ENCODE results near the gene ZNF581. TPM values are rescaled to one million over a fixed set of nuclear protein-coding genes. Genes with fewer than 3 reads are reported as not detected.

The ZNF581 gene
- total RNA-seq, 1 experiment from 2014 or later = 37.1 TPM

DNA sequence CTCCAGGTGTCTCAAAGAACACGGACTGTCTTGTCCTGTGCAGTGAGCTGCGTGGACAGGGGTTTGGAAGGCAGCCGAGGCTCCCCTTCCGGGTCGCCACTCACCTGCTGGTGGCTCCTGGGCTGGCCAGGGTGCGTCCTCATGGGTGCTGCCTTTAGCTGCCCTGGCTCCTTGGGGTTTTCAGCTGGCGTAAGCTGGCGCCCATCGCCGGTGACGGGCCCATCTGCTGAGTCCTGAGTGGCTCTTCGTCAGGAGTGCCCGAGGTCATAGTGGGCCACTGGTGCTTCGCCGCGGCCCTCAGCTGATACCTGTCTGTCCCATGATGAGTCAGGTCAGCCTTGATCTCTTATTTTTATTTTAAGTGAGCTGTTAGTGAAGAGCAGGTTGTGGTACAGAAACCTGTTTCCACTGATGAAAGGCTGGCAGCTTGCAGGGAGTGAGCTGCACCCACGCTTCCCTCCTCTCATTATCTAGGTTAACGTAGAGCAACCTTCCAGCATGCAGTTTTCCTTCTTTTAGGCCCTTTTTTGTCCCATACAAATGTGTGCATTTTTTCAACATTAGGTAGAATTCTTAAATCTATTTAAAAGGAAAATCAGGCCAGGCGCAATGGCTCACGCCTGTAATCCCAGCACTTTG, 50.0 kb downstream of the ZNF581 start:
- Histone ChIP-seq H3K9me3 (ENCODE audit: low read depth, low read length, poor library complexity, severe bottlenecking) (no peaks in the 10 kb centered on the region), H3K27ac (ENCODE audit: low read depth, low read length, poor library complexity, severe bottlenecking) (no peak overlapping the region), H3K27me3 (replicated peaks; ENCODE audit: insufficient read depth, low read depth, low read length, poor library complexity) (no peaks in the 10 kb centered on the region), H3K36me3 (ENCODE audit: insufficient read depth, low read length, poor library complexity, severe bottlenecking) (peaks cover 52% of the 10 kb centered on the region), H3K4me3 (ENCODE audit: low read depth, low read length, poor library complexity, severe bottlenecking) (no peak overlapping the region), H3K4me1 (ENCODE audit: insufficient read depth, low read length, poor library complexity, severe bottlenecking) (no peaks in the 10 kb centered on the region)
- CTCF ChIA-PET = interaction anchor here (0.7 kb wide), 1 partner anchor 118 kb away, joined by 9 read pairs; no protein-coding TSS in a partner anchor
- intact Hi-C loops (cut with micrococcal nuclease; ENCODE audit: unreplicated experiment) = no loop called here
- POLR2A ChIA-PET (ENCODE audit: low non-redundant PET) = no interaction called here
- DNase-seq (ENCODE audit: low spot score) = no peak
- TF ChIP-seq EZH2 (IDR thresholded peaks at IDR 0.05; ENCODE audit: borderline replicate concordance, low read depth, low read length, poor library complexity, severe bottlenecking) = no peak
- TF ChIP-seq, protein P1, sequence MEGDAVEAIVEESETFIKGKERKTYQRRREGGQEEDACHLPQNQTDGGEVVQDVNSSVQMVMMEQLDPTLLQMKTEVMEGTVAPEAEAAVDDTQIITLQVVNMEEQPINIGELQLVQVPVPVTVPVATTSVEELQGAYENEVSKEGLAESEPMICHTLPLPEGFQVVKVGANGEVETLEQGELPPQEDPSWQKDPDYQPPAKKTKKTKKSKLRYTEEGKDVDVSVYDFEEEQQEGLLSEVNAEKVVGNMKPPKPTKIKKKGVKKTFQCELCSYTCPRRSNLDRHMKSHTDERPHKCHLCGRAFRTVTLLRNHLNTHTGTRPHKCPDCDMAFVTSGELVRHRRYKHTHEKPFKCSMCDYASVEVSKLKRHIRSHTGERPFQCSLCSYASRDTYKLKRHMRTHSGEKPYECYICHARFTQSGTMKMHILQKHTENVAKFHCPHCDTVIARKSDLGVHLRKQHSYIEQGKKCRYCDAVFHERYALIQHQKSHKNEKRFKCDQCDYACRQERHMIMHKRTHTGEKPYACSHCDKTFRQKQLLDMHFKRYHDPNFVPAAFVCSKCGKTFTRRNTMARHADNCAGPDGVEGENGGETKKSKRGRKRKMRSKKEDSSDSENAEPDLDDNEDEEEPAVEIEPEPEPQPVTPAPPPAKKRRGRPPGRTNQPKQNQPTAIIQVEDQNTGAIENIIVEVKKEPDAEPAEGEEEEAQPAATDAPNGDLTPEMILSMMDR (conservative IDR thresholded peaks at IDR 0.05; ENCODE audit: low read depth, low read length) = no peak
- no TSS peak for BruUV-seq (replicated peaks)

DNA sequence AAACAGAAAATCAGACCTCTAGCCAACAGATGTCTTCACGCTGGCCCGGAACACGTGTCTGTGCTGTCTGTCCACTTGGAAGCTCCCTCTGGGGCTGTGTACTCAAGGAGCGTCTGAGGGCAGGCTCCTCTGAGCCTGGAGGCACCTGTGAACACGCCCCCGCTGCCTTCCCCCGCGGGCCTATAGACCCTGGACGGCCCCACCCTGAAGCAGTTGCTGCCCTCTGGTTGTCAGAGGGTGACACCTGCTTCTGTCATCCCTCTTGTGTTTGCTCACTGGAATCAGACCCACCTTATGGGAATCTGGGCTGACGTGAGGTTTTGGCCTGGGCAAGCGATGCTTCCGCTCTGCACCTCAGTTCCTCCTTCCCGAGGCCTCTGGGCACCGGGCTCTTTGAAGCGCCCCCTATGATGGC, 50.8 kb downstream of the ZNF581 start:
- Histone ChIP-seq H3K36me3 (ENCODE audit: insufficient read depth, low read length, poor library complexity, severe bottlenecking) (peaks cover 52% of the 10 kb centered on the region), H3K4me1 (ENCODE audit: insufficient read depth, low read length, poor library complexity, severe bottlenecking) (no peaks in the 10 kb centered on the region), H3K27me3 (replicated peaks; ENCODE audit: insufficient read depth, low read depth, low read length, poor library complexity) (no peaks in the 10 kb centered on the region), H3K27ac (ENCODE audit: low read depth, low read length, poor library complexity, severe bottlenecking) (no peak overlapping the region), H3K4me3 (ENCODE audit: low read depth, low read length, poor library complexity, severe bottlenecking) (no peak overlapping the region), H3K9me3 (ENCODE audit: low read depth, low read length, poor library complexity, severe bottlenecking) (no peaks in the 10 kb centered on the region)
- POLR2A ChIA-PET (ENCODE audit: low non-redundant PET) = no interaction called here
- CTCF ChIA-PET = interaction anchor here (0.7 kb wide), 1 partner anchor 117 kb away, joined by 9 read pairs; no protein-coding TSS in a partner anchor
- intact Hi-C loops (cut with micrococcal nuclease; ENCODE audit: unreplicated experiment) = no loop called here
- no TSS peak for BruUV-seq (replicated peaks)
- no peak for TF ChIP-seq EZH2 (IDR thresholded peaks at IDR 0.05; ENCODE audit: borderline replicate concordance, low read depth, low read length, poor library complexity, severe bottlenecking)
- TF ChIP-seq, protein P1 (conservative IDR thresholded peaks at IDR 0.05; ENCODE audit: low read depth, low read length) = no peak
- no peak for DNase-seq (ENCODE audit: low spot score)

DNA sequence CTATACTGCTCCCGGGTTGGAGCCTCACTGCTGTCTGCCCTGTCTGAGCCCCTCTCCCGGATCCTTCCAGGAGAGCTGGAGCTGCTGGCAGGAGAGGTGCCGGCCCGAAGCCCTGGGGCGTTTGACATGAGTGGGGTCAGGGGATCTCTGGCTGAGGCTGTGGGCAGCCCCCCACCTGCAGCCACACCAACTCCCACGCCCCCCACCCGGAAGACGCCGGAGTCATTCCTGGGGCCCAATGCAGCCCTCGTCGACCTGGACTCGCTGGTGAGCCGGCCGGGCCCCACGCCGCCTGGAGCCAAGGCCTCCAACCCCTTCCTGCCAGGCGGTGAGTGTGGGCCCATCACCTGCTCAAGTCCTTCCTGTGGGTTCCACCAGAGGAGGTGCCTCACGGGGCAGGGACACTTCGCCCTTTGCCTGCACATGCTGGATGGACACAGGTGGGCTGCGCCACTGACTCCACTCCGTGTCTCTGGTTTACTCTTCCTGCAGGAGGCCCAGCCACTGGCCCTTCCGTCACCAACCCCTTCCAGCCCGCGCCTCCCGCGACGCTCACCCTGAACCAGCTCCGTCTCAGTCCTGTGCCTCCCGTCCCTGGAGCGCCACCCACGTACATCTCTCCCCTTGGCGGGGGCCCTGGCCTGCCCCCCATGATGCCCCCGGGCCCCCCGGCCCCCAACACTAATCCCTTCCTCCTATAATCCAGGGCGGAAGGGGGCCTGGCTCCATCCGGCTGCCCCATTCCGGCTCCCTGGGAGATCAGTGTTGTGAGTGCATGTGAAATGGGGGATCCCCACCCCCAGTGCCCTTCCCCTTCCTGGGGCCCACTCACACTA, 51.4 kb downstream of the ZNF581 start:
- ChIA-PET POLR2A (ENCODE audit: low non-redundant PET) (no interaction called here), CTCF (no interaction called here)
- Histone ChIP-seq H3K9me3 (ENCODE audit: low read depth, low read length, poor library complexity, severe bottlenecking) (no peaks in the 10 kb centered on the region), H3K4me3 (ENCODE audit: low read depth, low read length, poor library complexity, severe bottlenecking) (no peak overlapping the region), H3K27me3 (replicated peaks; ENCODE audit: insufficient read depth, low read depth, low read length, poor library complexity) (no peaks in the 10 kb centered on the region), H3K36me3 (ENCODE audit: insufficient read depth, low read length, poor library complexity, severe bottlenecking) (peaks cover 46% of the 10 kb centered on the region), H3K27ac (ENCODE audit: low read depth, low read length, poor library complexity, severe bottlenecking) (no peak overlapping the region), H3K4me1 (ENCODE audit: insufficient read depth, low read length, poor library complexity, severe bottlenecking) (no peaks in the 10 kb centered on the region)
- no peak for DNase-seq (ENCODE audit: low spot score)
- intact Hi-C loops (cut with micrococcal nuclease; ENCODE audit: unreplicated experiment) = no loop called here
- TSS peak; percentile 73 for BruUV-seq (replicated peaks)
- no peak for TF ChIP-seq EZH2 (IDR thresholded peaks at IDR 0.05; ENCODE audit: borderline replicate concordance, low read depth, low read length, poor library complexity, severe bottlenecking)
- TF ChIP-seq, protein P1 (conservative IDR thresholded peaks at IDR 0.05; ENCODE audit: low read depth, low read length) = no peak

Other genes starting within 250 kb of the ZNF581 start
- gene UBE2S, start 235.9 kb upstream of the ZNF581 start, total RNA-seq (2021) = 509 and 587 TPM in 2 replicates
- 0.21 and 0.26 TPM in 2 replicates for gene SHISA7, start 200.3 kb upstream of the ZNF581 start, total RNA-seq (2021)
- 33.2 and 40.6 TPM in 2 replicates for gene ISOC2, start 182.0 kb upstream of the ZNF581 start, total RNA-seq (2021)
- not detected in 2 replicates for gene C19orf85, start 178.9 kb upstream of the ZNF581 start, total RNA-seq (2021)
- 11.9 and 16.7 TPM in 2 replicates for gene ZNF628, start 167.0 kb upstream of the ZNF581 start, total RNA-seq (2021)
- 55.1 and 66.0 TPM in 2 replicates for gene NAT14, start 158.5 kb upstream of the ZNF581 start, total RNA-seq (2021)
- gene SSC5D, start 155.2 kb upstream of the ZNF581 start, total RNA-seq (2021) = 1.4 and 2.2 TPM in 2 replicates
- not detected in 2 replicates for gene SBK2, start 106.5 kb upstream of the ZNF581 start, total RNA-seq (2021)
- gene SBK3, start 98.1 kb upstream of the ZNF581 start, total RNA-seq (2021) = not detected in 2 replicates
- gene ZNF579, start 62.8 kb upstream of the ZNF581 start, total RNA-seq (2021) = 27.4 and 27.5 TPM in 2 replicates
- 27.8 and 29.3 TPM in 2 replicates for gene FIZ1, start 44.1 kb upstream of the ZNF581 start, total RNA-seq (2021)
- gene ZNF524, start 43.4 kb upstream of the ZNF581 start, total RNA-seq (2021) = 6.3 and 7.5 TPM in 2 replicates
- 16.1 and 17.1 TPM in 2 replicates for gene ZNF865, start 38.0 kb upstream of the ZNF581 start, total RNA-seq (2021)
- gene ZNF784, start 19.1 kb upstream of the ZNF581 start, total RNA-seq (2021) = 6.8 and 7.1 TPM in 2 replicates
- 49.1 and 65.7 TPM in 2 replicates for gene ZNF580, start 2.6 kb upstream of the ZNF581 start, total RNA-seq (2021)
- gene CCDC106, start 4.6 kb downstream of the ZNF581 start, total RNA-seq (2021) = 39.9 and 41.5 TPM in 2 replicates
- 385 and 411 TPM in 2 replicates for gene U2AF2, start 11.4 kb downstream of the ZNF581 start, total RNA-seq (2021)
- gene EPN1, start 31.6 kb downstream of the ZNF581 start, total RNA-seq (2021) = 178 and 186 TPM in 2 replicates
- gene NLRP9, start 94.8 kb downstream of the ZNF581 start, total RNA-seq (2021) = not detected in 2 replicates
- not detected in 2 replicates for gene RFPL4A, start 115.4 kb downstream of the ZNF581 start, total RNA-seq (2021)
- not detected in 2 replicates for gene RFPL4AL1, start 125.5 kb downstream of the ZNF581 start, total RNA-seq (2021)
- 0.46 and 0.52 TPM in 2 replicates for gene NLRP11, start 188.3 kb downstream of the ZNF581 start, total RNA-seq (2021)
- gene NLRP4, start 192.9 kb downstream of the ZNF581 start, total RNA-seq (2021) = 0.15 TPM in 1 of 2 replicates, not detected in the other